Heart left ventricle (tissue), 16 donors: ENCODE data around the gene MAPK4. TPM values are rescaled to one million over a fixed set of nuclear protein-coding genes. Genes with fewer than 3 reads are reported as not detected.
"Not testable (repeated sequence)": the region's sequence is repeated elsewhere in the genome, so short reads cannot be mapped to it uniquely, and the experiment has no call there.

Experiments
- ATAC-seq, 4 donors: fragments of 200-7000 bp; cut with Tn5 transposase; one replicate each; pipeline ENCODE4 v1.9.1; 2020 to 2022; ENCODE audit warnings: moderate library complexity in 4 of 4, mild to moderate bottlenecking in 3 of 4, moderate number of reproducible peaks in 1 of 4
- DNase-seq, 5 donors: peaks; one replicate each; pipeline ENCODE4 v3.0.0-alpha.2; 2020
- H3K27ac ChIP-seq, 12 donors: fragments of 200-600 bp; sonication (generic) in 4 of 12; one replicate each; pipeline versions ENCODE4 v1.5.0 to v1.8.0; 2016 to 2022; ENCODE audit warnings: mild to moderate bottlenecking in 2 of 12
- H3K27me3 ChIP-seq, 9 donors: fragments of 200-600 bp; sonication (generic) in 2 of 9; one replicate each; pipeline versions ENCODE4 v1.5.1 to v1.8.0; 2016 to 2022; ENCODE audit warnings: mild to moderate bottlenecking in 3 of 9
- H3K36me3 ChIP-seq, 9 donors: fragments of 200-600 bp; sonication (generic) in 2 of 9; one replicate each; pipeline versions ENCODE4 v1.5.0 to v1.8.0; 2018 to 2022; ENCODE audit warnings: mild to moderate bottlenecking in 2 of 9
- H3K4me1 ChIP-seq, 12 donors: fragments of 200-600 bp; sonication (generic) in 4 of 12; one replicate each; pipeline versions ENCODE4 v1.5.0 to v1.8.0; 2016 to 2022; ENCODE audit warnings: mild to moderate bottlenecking in 3 of 12
- H3K4me3 ChIP-seq, 12 donors: fragments of 200-600 bp; sonication (generic) in 4 of 12; one replicate each; pipeline versions ENCODE4 v1.5.0 to v1.8.0; 2017 to 2022; ENCODE audit warnings: mild to moderate bottlenecking in 9 of 12, moderate library complexity in 4 of 12
- H3K9me3 ChIP-seq, 12 donors: fragments of 200-600 bp; sonication (generic) in 4 of 12; one replicate each; pipeline versions ENCODE4 v1.5.0 to v1.8.0; 2016 to 2022; ENCODE audit warnings: mild to moderate bottlenecking in 1 of 12
- CTCF ChIP-seq, 12 donors: fragments of 200-600 bp; sonication (generic) in 4 of 12; IDR thresholded peaks; one replicate each; pipeline versions ENCODE4 v1.5.0 to v1.8.0; 2018 to 2022; ENCODE audit warnings: antibody characterized with exemption in 12 of 12, mild to moderate bottlenecking in 5 of 12
- POLR2A ChIP-seq, 2 donors: fragments of 450-650 bp; IDR thresholded peaks; one replicate each; pipeline ENCODE4 v1.6.1; 2017; ENCODE audit warnings: antibody characterized with exemption in 2 of 2, mild to moderate bottlenecking in 2 of 2, moderate library complexity in 2 of 2
- WGBS, 4 donors: extraction: QIAGEN DNeasy Blood & Tissue Kit in 2 of 4; methylation state at CpG; one replicate each; pipeline versions ENCODE4 v1.1.5 to v1.1.7; 2013 to 2018; 5-methylcytosine and 5-hydroxymethylcytosine counted together
- intact Hi-C, 10 donors: fragments of 100-400 bp; cut with DNase I; formaldehyde crosslinking; loops; one replicate each; pipeline versions ENCODE4 v1.11.1 to v1.14.2; 2022
- polyA plus RNA-seq, 2 donors: library from polyadenylated mRNA; stranded (reverse); fragments of 200-250 nt; gene quantifications; one replicate each; pipeline ENCODE4 v1.2.3, GENCODE V29; 2013
- total RNA-seq, 9 donors: library from RNA; depleted of rRNA in 2 of 9; stranded (reverse); fragments of >200 nt in 2 of 9; fragmentation: NEBNext Ultra II Directional in 3 of 9; extraction: Animal tissue kit (Norgen Biotek cat#: 25700) in 3 of 9; gene quantifications; one replicate each; pipeline versions ENCODE4 v1.1.0 to v1.2.4, GENCODE V29; 2016 to 2023
- donor health status: ischemic (EF 13 %, LVEDD 7.1; RV severe dilation, severe dysfunction).
- donor health status: healthy with polysubstance abuse.
- donor health status: DM: no; HTN: yes; CAD: no.
- donor health status: DM: no; HTN: no; CAD: no.
- donor health status: ischemic (EF 25% LVEDD 6.9; RV normal size, moderate dysfunction).
- donor health status: ischemic (EF 25% LVEDD 5.7; RV mildly dilated, moderate dysfunction).
- donor health status: healthy.
- donor health status: DM: yes; HTN: yes; CAD: no.
- donor health status: ischemic (EF 35%, LVEDD 5.7; RV mildly dilated, moderate dysfunction).
- donor health status: nonischemic (EF 11% LVEDD 7.7; RV severe dilation, severe dysfunction).
- donor health status: DM: yes; HTN: yes; CAD: no.
- donor health status: PGD.
- donor health status: ischemic (EF 29% LVEDD 5.4; RV normal size, mild dysfunction).
- donor health status: nonischemic (EF 23%, LVEDD 6.1; RV moderate dilation, normal function).

MAPK4 gene
- total and polyA plus RNA-seq, 11 donors = 8.5 to 169 (median 30.1) TPM

- ATAC-seq = no peak
- intact Hi-C loops = no loop called here
- H3K4me1 ChIP-seq = peaks cover 0 to 9% (median 0%) of the 10 kb centered on the region in 12 donors
Measured at GRCh38 chr18:50602466-50602865, 42.6 kb downstream of the MAPK4 start.

GRCh38 chr18:50606609-50607008, 46.7 kb downstream of the MAPK4 start:
- intact Hi-C loops = no loop called here

More at GRCh38 chr18:50602466-50602865, 42.6 kb downstream of the MAPK4 start:
- no peak overlapping the region for H3K27ac ChIP-seq
- no peak for DNase-seq
- no peaks in the 10 kb centered on the region for H3K9me3 ChIP-seq
- TF ChIP-seq POLR2A (IDR thresholded peaks at IDR 0.05) (no peak), CTCF (IDR thresholded peaks at IDR 0.05) (no peak)
- no peaks in the 10 kb centered on the region for H3K27me3 ChIP-seq
- H3K36me3 ChIP-seq = no peaks in the 10 kb centered on the region
- H3K4me3 ChIP-seq = no peak overlapping the region
- 68 to 74% (median 72%) methylated on average over 3 of the region's 3 CpGs for WGBS, 4 donors

GRCh38 chr18:50607378-50607926, 47.6 kb downstream of the MAPK4 start:
- no peak for TF ChIP-seq POLR2A (IDR thresholded peaks at IDR 0.05)
- TF ChIP-seq CTCF (IDR thresholded peaks at IDR 0.05) = no peak
- no peaks in the 10 kb centered on the region for H3K36me3 ChIP-seq
- H3K9me3 ChIP-seq = no peaks in the 10 kb centered on the region
- peak in 1 of 5 donors; percentile 53 for DNase-seq
- no peak overlapping the region for H3K4me3 ChIP-seq
- H3K27ac ChIP-seq = peak overlapping the region in 4 of 12 donors; percentile 2 to 74 (median 38)
- H3K4me1 ChIP-seq = peaks cover 0 to 22% (median 4%) of the 10 kb centered on the region in 12 donors
- peak; percentile 42 to 63 (median 54) for ATAC-seq
- intact Hi-C loops = no loop called here
- H3K27me3 ChIP-seq = no peaks in the 10 kb centered on the region
- WGBS, 4 donors = 42 to 67% (median 60%) methylated on average over 5 of the region's 5 CpGs

More at GRCh38 chr18:50606609-50607008, 46.7 kb downstream of the MAPK4 start:
- WGBS, 4 donors = 56 to 65% (median 63%) methylated on average over 5 of the region's 5 CpGs
- TF ChIP-seq POLR2A (IDR thresholded peaks at IDR 0.05) = no peak
- TF ChIP-seq CTCF (IDR thresholded peaks at IDR 0.05) = no peak
- ATAC-seq (peak; percentile 37 to 83 (median 58)), DNase-seq (peak in 3 of 5 donors; percentile 19 to 39 (median 38))
- H3K4me3 ChIP-seq = no peak overlapping the region
- H3K36me3 ChIP-seq = no peaks in the 10 kb centered on the region
- peak overlapping the region in 4 of 12 donors; percentile 2 to 74 (median 56) for H3K27ac ChIP-seq
- no peaks in the 10 kb centered on the region for H3K9me3 ChIP-seq
- H3K4me1 ChIP-seq = peaks cover 0 to 22% (median 3%) of the 10 kb centered on the region in 12 donors
- H3K27me3 ChIP-seq = no peaks in the 10 kb centered on the region

- H3K4me3 ChIP-seq, H3K36me3 ChIP-seq, ATAC-seq, intact Hi-C loops, H3K27me3 ChIP-seq, DNase-seq, H3K27ac ChIP-seq: not testable (repeated sequence)
- H3K4me1 ChIP-seq = peaks cover 0 to 22% (median 4%) of the 10 kb centered on the region in 12 donors
- peaks cover 0 to 14% (median 2%) of the 10 kb centered on the region in 12 donors for H3K9me3 ChIP-seq
- WGBS, 4 donors = 90 to 93% (median 92%) methylated on average over 26 of the region's 26 CpGs
Measured at GRCh38 chr18:50609171-50609570, 49.3 kb downstream of the MAPK4 start.
